Measurements from ENCODE around the gene RSBN1L. TPM values are rescaled to one million over a fixed set of nuclear protein-coding genes. Genes with fewer than 3 reads are reported as not detected.

RSBN1L gene
- polyA plus RNA-seq, 2 of the 4 experiments (the other 2 are of a cell fraction): 11.1 to 13.0 TPM

GRCh38 chr7:77693830-77694583 is 2.3 kb upstream of the RSBN1L start:
- 91% methylated on average over 14 of the region's 14 CpGs for WGBS (ENCODE audit: missing lambda C conversion rate)
- H3K4me2 ChIP-seq: peak overlapping the region; percentile 59; the same call in 2 of the 3 replicates
- POLR2A ChIA-PET: no interaction called here

GRCh38 chr7:77696643-77697534 is 630 bp downstream of the RSBN1L start:
- H3K4me3 ChIP-seq: peak overlapping the region; percentile 88
- CTCF ChIA-PET: interaction anchor here (0.8 to 3.3 kb wide), 10 partner anchors 13 to 63 kb away, joined by 3 to 12 read pairs (median 3); no protein-coding TSS in a partner anchor
- H3K4me1 ChIP-seq: peaks cover 16% of the 10 kb centered on the region; the same call in 2 of the 3 replicates
- peak overlapping the region; percentile 94 for H3K4me2 ChIP-seq
- no peak for FAIRE-seq
- peak overlapping the region; percentile 93 for H3K27ac ChIP-seq
- WGBS (ENCODE audit: missing lambda C conversion rate): 2% methylated on average over 46 of the region's 67 CpGs
- no peaks in the 10 kb centered on the region for H3K9me3 ChIP-seq
- peak; percentile 34 to 52 for DNase-seq (ENCODE audit: low read depth in 1 of 2, low spot score in 1 of 2)
- POLR2A ChIA-PET: interaction anchor here (1.0 to 1.2 kb wide), 3 partner anchors 10 to 241 kb away, joined by 3 to 8 read pairs (median 3); no protein-coding TSS in a partner anchor
- peak; percentile 74 for ATAC-seq
- TF ChIP-seq RAD21 (conservative IDR thresholded peaks at IDR 0.05 in 1 of 2, IDR thresholded peaks at IDR 0.05 in 1 of 2) (peak in 1 of 2 experiments; percentile 23; a peak in 1 of 5 replicates), NR3C1 (IDR thresholded peaks at IDR 0.05) (no peak), HDAC2 (IDR thresholded peaks at IDR 0.05) (no peak), MAFK (IDR thresholded peaks at IDR 0.05; ENCODE audit: partially characterized antibody) (no peak), MAX (IDR thresholded peaks at IDR 0.05) (peak; percentile 75), EHMT2 (IDR thresholded peaks at IDR 0.05; ENCODE audit: low read depth) (no peak), RFX5 (IDR thresholded peaks at IDR 0.05) (no peak), RARB (CRISPR knock-in tag; IDR thresholded peaks at IDR 0.05) (no peak), PHF8 (IDR thresholded peaks at IDR 0.05; ENCODE audit: borderline replicate concordance, low read depth) (no peak), MYC (IDR thresholded peaks at IDR 0.05; ENCODE audit: borderline replicate concordance, low read length) (peak; percentile 89; the same call in 1 of the 2 replicates), HES2 (IDR thresholded peaks at IDR 0.05) (no peak), CBX8 (IDR thresholded peaks at IDR 0.05) (no peak), KDM5A (IDR thresholded peaks at IDR 0.05) (0 out of 2 replicates have a peak, but pooled peaks have one; percentile 11), JUN (IDR thresholded peaks at IDR 0.05) (peak in 1 of 2 experiments; percentile 20; a peak in 2 of 5 replicates), TFCP2L1 (CRISPR knock-in tag; IDR thresholded peaks at IDR 0.05) (peak; percentile 73; the same call in 1 of the 2 replicates), NFE2L2 (conservative IDR thresholded peaks at IDR 0.05; ENCODE audit: low read length) (no peak), FOSL2 (IDR thresholded peaks at IDR 0.05) (no peak), FOSL2 (CRISPR knock-in tag; IDR thresholded peaks at IDR 0.05) (no peak), EHF (CRISPR knock-in tag; IDR thresholded peaks at IDR 0.05) (no peak), HOXB5 (CRISPR knock-in tag; IDR thresholded peaks at IDR 0.05) (no peak), FOSB (CRISPR knock-in tag; IDR thresholded peaks at IDR 0.05) (no peak), USF2 (IDR thresholded peaks at IDR 0.05) (no peak), MAZ (IDR thresholded peaks at IDR 0.05; ENCODE audit: borderline replicate concordance, low read depth, low read length) (no peak), GATA3 (IDR thresholded peaks at IDR 0.05; ENCODE audit: borderline replicate concordance) (no peak), ZFP36 (IDR thresholded peaks at IDR 0.05; ENCODE audit: borderline replicate concordance, partially characterized antibody) (no peak), BHLHE40 (IDR thresholded peaks at IDR 0.05; ENCODE audit: low read depth, low read length) (no peak), NPAS2 (CRISPR knock-in tag; IDR thresholded peaks at IDR 0.05; ENCODE audit: borderline replicate concordance) (no peak), CEBPB (IDR thresholded peaks at IDR 0.05) (no peak), POLR2AphosphoS2 (conservative IDR thresholded peaks at IDR 0.05; ENCODE audit: low read length) (no peak), POLR2A (IDR thresholded peaks at IDR 0.05; ENCODE audit: low read length) (no peak), EP300 (IDR thresholded peaks at IDR 0.05) (no peak)

More at GRCh38 chr7:77693830-77694583, 2.3 kb upstream of the RSBN1L start:
- TF ChIP-seq KDM5A (IDR thresholded peaks at IDR 0.05) (no peak), HOXA7 (CRISPR knock-in tag; IDR thresholded peaks at IDR 0.05) (no peak), FOSL2 (IDR thresholded peaks at IDR 0.05) (no peak), FOSL2 (CRISPR knock-in tag; IDR thresholded peaks at IDR 0.05) (no peak), HOXB13 (CRISPR knock-in tag; IDR thresholded peaks at IDR 0.05; ENCODE audit: low read depth) (no peak), CHD2 (IDR thresholded peaks at IDR 0.05; ENCODE audit: low read length, partially characterized antibody) (no peak), PBX3 (IDR thresholded peaks at IDR 0.05) (no peak), RFX5 (IDR thresholded peaks at IDR 0.05) (no peak), ZNF302 (CRISPR knock-in tag; IDR thresholded peaks at IDR 0.05) (no peak), SMC3 (IDR thresholded peaks at IDR 0.05) (no peak), CBX2 (IDR thresholded peaks at IDR 0.05; ENCODE audit: borderline replicate concordance, low read depth) (no peak)
- no peak for ATAC-seq
- no peak for FAIRE-seq
- Histone ChIP-seq H3K4me3 (no peak overlapping the region), H3K4me1 (peaks cover 11% of the 10 kb centered on the region; the same call in 2 of the 3 replicates), H3K9me3 (no peaks in the 10 kb centered on the region), H3K27ac (no peak overlapping the region)
- no peak for DNase-seq (ENCODE audit: low read depth in 1 of 2, low spot score in 1 of 2)
- CTCF ChIA-PET: interaction anchor here (2.5 kb wide), 1 partner anchor 43 kb away, joined by 7 read pairs; no protein-coding TSS in a partner anchor
